HepG2 (cell line): Measurements from ENCODE around the gene ALOX15. TPM values are rescaled to one million over a fixed set of nuclear protein-coding genes. Genes with fewer than 3 reads are reported as not detected.
A peak's percentile ranks its signal among the peaks of the same experiment; 100 is the strongest.

Experiments used
- BHLHE40 ChIP-seq: IDR thresholded peaks from 2 replicates; pipeline ENCODE4 v1.6.1; 2011; ENCODE audit warnings: low read length, improper control_type of control experiment
- BRD4 ChIP-seq: sonication (generic); formaldehyde crosslinking; IDR thresholded peaks from 2 replicates; pipeline ENCODE4 v1.4.0; 2020; ENCODE audit warnings: missing genetic modification reagents
- DR1 ChIP-seq: sonication (generic); formaldehyde crosslinking; IDR thresholded peaks from 2 replicates; pipeline ENCODE4 v1.8.0; 2021; ENCODE audit warnings: mild to moderate bottlenecking, missing genetic modification reagents, inconsistent platforms
- PRPF4 ChIP-seq: fragments of 200-400 bp; formaldehyde crosslinking; IDR thresholded peaks from 2 replicates; pipeline ENCODE4 v1.6.1; 2016; ENCODE audit warnings: low read length, low read depth; ENCODE audit not compliant: poor library complexity, severe bottlenecking
- REXO4 ChIP-seq: sonication (generic); formaldehyde crosslinking; IDR thresholded peaks from 2 replicates; pipeline ENCODE4 v1.8.0; 2022; ENCODE audit warnings: missing genetic modification reagents, mild to moderate bottlenecking, borderline replicate concordance
- SALL1 ChIP-seq: sonication (generic); formaldehyde crosslinking; IDR thresholded peaks from 2 replicates; pipeline ENCODE4 v1.8.0; 2022; ENCODE audit warnings: mild to moderate bottlenecking, missing genetic modification reagents
- SMC3 ChIP-seq: IDR thresholded peaks from 2 replicates; pipeline ENCODE4 v1.6.1; 2011; ENCODE audit warnings: low read length, improper control_type of control experiment
- TBP ChIP-seq: sonication (generic); formaldehyde crosslinking; IDR thresholded peaks from 2 replicates; pipeline ENCODE4 v1.5.0; 2020; ENCODE audit warnings: missing genetic modification reagents
- ZBTB46 ChIP-seq: sonication (generic); formaldehyde crosslinking; IDR thresholded peaks from 2 replicates; pipeline ENCODE4 v1.4.0; 2020; ENCODE audit warnings: mild to moderate bottlenecking, missing genetic modification reagents, borderline replicate concordance
- ZNF225 ChIP-seq: sonication (generic); formaldehyde crosslinking; IDR thresholded peaks from 2 replicates; pipeline ENCODE4 v1.4.0; 2020; ENCODE audit warnings: mild to moderate bottlenecking, missing genetic modification reagents
- ZNF460 ChIP-seq: sonication (generic); formaldehyde crosslinking; IDR thresholded peaks from 2 replicates; pipeline ENCODE4 v1.5.1; 2020; ENCODE audit warnings: missing genetic modification reagents, mild to moderate bottlenecking, borderline replicate concordance
- ZNF501 ChIP-seq: sonication (generic); formaldehyde crosslinking; IDR thresholded peaks from 2 replicates; pipeline ENCODE4 v1.5.1; 2020; ENCODE audit warnings: mild to moderate bottlenecking, moderate library complexity, missing genetic modification reagents
- ZNF800 ChIP-seq: sonication (generic); formaldehyde crosslinking; IDR thresholded peaks from 2 replicates; pipeline ENCODE4 v1.4.0; 2020; ENCODE audit warnings: missing genetic modification reagents
- ZNF816 ChIP-seq: sonication (generic); formaldehyde crosslinking; IDR thresholded peaks from 2 replicates; pipeline ENCODE4 v1.8.0; 2022; ENCODE audit warnings: missing genetic modification reagents, mild to moderate bottlenecking, borderline replicate concordance
- polyA plus RNA-seq, 8 experiments: library from polyadenylated mRNA; depleted of rRNA in 3 of 8; stranded (reverse) in 7 of 8; unstranded in 1 of 8; fragments of >200 nt; fragmentation: Illumina TruSeq in 4 of 8; extraction: Trizol in 4 of 8; gene quantifications; 2 replicates each; pipeline versions ENCODE4 v1.2.1 to v1.2.3, GENCODE V29; 2011 to 2016; ENCODE audit warnings: low read depth in 4 of 8, missing spikeins in 1 of 8, mixed read lengths in 1 of 8; ENCODE audit not compliant: insufficient read depth in 1 of 8
- total RNA-seq, 5 experiments: library from RNA; depleted of rRNA; stranded (reverse); fragments of >200 nt; fragmentation: Illumina TruSeq; extraction: Trizol; gene quantifications; 2 replicates each; pipeline ENCODE4 v1.2.3, GENCODE V29; 2016; ENCODE audit warnings: low read depth in 1 of 5
- TF ChIP-seq, protein P1 (sequence below): sonication (generic); formaldehyde crosslinking; IDR thresholded peaks from 2 replicates; pipeline ENCODE4 v1.4.0; 2020; ENCODE audit warnings: mild to moderate bottlenecking, missing genetic modification reagents
- TF ChIP-seq, protein P2 (sequence below): sonication (generic); formaldehyde crosslinking; IDR thresholded peaks from 2 replicates; pipeline ENCODE4 v1.9.0; 2022; ENCODE audit warnings: missing genetic modification reagents, mild to moderate bottlenecking, borderline replicate concordance

The ALOX15 gene
- total and polyA plus RNA-seq, 2 of the 13 experiments (the other 11 are each of a cell fraction or from before 2014, with no cell fraction given) = 0.04 TPM; not detected in 1

GRCh38 chr17:4641297-4642195 lies at the start of gene ALOX15 (continued):
- no peak for TF ChIP-seq ZBTB46 (CRISPR knock-in tag)
- TF ChIP-seq SALL1 = 0 out of 2 replicates have a peak, but pooled peaks have one; percentile 12
- TF ChIP-seq TBP = no peak
- peak; percentile 61; the same call in 1 of the 2 replicates for TF ChIP-seq BHLHE40
- no peak for TF ChIP-seq DR1 (CRISPR knock-in tag)
- TF ChIP-seq, protein P1, sequence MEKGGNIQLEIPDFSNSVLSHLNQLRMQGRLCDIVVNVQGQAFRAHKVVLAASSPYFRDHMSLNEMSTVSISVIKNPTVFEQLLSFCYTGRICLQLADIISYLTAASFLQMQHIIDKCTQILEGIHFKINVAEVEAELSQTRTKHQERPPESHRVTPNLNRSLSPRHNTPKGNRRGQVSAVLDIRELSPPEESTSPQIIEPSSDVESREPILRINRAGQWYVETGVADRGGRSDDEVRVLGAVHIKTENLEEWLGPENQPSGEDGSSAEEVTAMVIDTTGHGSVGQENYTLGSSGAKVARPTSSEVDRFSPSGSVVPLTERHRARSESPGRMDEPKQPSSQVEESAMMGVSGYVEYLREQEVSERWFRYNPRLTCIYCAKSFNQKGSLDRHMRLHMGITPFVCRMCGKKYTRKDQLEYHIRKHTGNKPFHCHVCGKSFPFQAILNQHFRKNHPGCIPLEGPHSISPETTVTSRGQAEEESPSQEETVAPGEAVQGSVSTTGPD = no peak
- no peak for TF ChIP-seq ZNF460
- TF ChIP-seq ZNF225 (CRISPR knock-in tag) = no peak
- no peak for TF ChIP-seq REXO4
- TF ChIP-seq ZNF501 (CRISPR knock-in tag) = no peak
- no peak for TF ChIP-seq BRD4
- TF ChIP-seq SMC3 = no peak
- no peak for TF ChIP-seq ZNF816 (CRISPR knock-in tag)
- peak; percentile 20; the same call in 1 of the 2 replicates for TF ChIP-seq ZNF800
- no peak for TF ChIP-seq PRPF4
- TF ChIP-seq, protein P2, sequence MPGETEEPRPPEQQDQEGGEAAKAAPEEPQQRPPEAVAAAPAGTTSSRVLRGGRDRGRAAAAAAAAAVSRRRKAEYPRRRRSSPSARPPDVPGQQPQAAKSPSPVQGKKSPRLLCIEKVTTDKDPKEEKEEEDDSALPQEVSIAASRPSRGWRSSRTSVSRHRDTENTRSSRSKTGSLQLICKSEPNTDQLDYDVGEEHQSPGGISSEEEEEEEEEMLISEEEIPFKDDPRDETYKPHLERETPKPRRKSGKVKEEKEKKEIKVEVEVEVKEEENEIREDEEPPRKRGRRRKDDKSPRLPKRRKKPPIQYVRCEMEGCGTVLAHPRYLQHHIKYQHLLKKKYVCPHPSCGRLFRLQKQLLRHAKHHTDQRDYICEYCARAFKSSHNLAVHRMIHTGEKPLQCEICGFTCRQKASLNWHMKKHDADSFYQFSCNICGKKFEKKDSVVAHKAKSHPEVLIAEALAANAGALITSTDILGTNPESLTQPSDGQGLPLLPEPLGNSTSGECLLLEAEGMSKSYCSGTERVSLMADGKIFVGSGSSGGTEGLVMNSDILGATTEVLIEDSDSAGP = no peak
